Mucosa of stomach (tissue), 1 donor: ENCODE measurements around the gene TMCO2.

Experiments
- H3K27me3 ChIP-seq: one replicate; pipeline ENCODE4 v1.7.0; 2013; ENCODE audit warnings: mild to moderate bottlenecking, low read length; ENCODE audit not compliant: control insufficient read depth, insufficient read depth
- H3K36me3 ChIP-seq: one replicate; pipeline ENCODE4 v1.7.0; 2013; ENCODE audit warnings: low read length; ENCODE audit not compliant: control insufficient read depth, insufficient read depth
- H3K4me1 ChIP-seq: one replicate; pipeline ENCODE4 v1.7.0; 2013; ENCODE audit warnings: mild to moderate bottlenecking, low read length; ENCODE audit not compliant: control insufficient read depth, insufficient read depth
- H3K4me3 ChIP-seq: one replicate; pipeline ENCODE4 v1.7.0; 2013; ENCODE audit warnings: low read length
- H3K9ac ChIP-seq: one replicate; pipeline ENCODE4 v1.7.0; 2013; ENCODE audit warnings: mild to moderate bottlenecking, low read length, moderate library complexity
- H3K9me3 ChIP-seq: one replicate; pipeline ENCODE4 v1.7.0; 2013; ENCODE audit warnings: mild to moderate bottlenecking, low read length, moderate library complexity; ENCODE audit not compliant: control insufficient read depth
- donor health status: Pancreatic carcinoma.

Gene TMCO2

DNA sequence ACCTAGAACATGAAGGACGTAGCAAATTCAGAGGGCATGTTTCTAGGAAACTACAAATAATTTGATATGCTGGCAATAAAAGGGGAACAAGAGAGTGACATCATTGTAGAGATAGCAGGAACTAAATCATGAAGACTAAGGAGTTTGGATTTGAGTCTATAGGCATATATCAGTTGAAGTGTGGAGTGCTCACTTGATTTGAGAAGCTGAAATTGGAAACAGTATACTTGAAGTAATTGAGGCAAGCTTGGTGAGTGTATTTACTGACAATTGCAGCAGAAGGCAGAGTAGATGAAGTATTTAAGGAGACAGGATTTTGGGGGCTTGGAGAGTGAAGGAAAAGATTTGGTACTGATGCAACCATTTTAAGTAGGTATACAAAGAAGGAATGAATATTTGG is 6.4 kb upstream of the TMCO2 start:
- H3K4me3 ChIP-seq, result no peak overlapping the region
- no peaks in the 10 kb centered on the region for H3K27me3 ChIP-seq
- H3K9me3 ChIP-seq, result no peaks in the 10 kb centered on the region
- peaks cover 8% of the 10 kb centered on the region for H3K36me3 ChIP-seq
- no peak overlapping the region for H3K9ac ChIP-seq
- peaks cover 24% of the 10 kb centered on the region for H3K4me1 ChIP-seq

DNA sequence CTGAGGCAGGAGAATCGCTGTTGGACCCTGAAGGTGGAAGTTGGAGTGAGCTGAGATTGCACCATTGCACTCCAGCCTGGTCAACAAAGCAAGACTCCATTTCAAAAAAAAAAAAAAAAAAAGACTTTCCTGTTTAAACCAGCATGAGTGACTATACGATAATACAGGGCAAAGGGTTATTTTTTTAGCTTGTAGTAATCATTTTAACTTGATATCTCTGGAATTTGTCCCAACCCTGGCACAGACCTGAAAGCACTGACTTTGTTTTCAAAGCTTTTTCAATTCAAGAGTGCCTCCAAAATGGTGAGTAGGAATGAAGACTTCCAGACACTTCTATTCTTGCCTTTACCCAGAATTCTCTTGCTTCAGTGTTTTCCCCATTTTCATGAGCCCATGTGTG is 4.4 kb upstream of the TMCO2 start:
- no peaks in the 10 kb centered on the region for H3K27me3 ChIP-seq
- H3K9me3 ChIP-seq, result no peaks in the 10 kb centered on the region
- H3K4me1 ChIP-seq, result peaks cover 24% of the 10 kb centered on the region
- no peaks in the 10 kb centered on the region for H3K36me3 ChIP-seq
- H3K4me3 ChIP-seq, result no peak overlapping the region
- H3K9ac ChIP-seq, result no peak overlapping the region

DNA sequence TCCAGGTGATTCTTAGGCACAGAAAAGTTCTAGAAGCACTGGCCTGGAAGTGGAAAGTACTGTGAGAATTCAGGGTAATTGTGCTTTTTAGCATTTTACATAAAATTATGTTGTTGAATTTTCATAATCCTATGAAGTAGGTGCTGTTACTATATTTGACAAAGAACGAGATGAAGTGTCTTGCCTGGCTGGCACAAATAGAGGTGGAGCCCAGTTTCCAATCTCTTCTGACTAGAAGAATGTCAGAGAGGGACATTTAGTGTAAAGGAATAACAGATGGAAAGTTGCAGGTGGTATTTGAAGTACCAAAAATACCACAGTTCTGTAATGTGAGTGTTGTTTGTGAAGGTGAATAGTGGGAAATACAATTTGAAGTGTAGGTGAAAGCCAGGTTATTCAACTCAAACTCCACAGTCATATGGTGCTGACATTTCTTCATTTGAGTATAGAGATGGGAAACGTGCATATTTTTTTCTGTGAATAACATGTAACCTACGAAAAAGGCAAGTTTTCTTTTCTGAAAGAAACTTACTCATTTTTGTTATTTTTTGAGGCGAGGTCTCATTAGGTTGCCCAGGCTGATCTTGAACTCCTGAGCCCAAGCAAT is 3.5 kb upstream of the TMCO2 start:
- Histone ChIP-seq H3K9me3 (no peaks in the 10 kb centered on the region), H3K27me3 (no peaks in the 10 kb centered on the region), H3K4me3 (no peak overlapping the region), H3K4me1 (peaks cover 24% of the 10 kb centered on the region), H3K9ac (no peak overlapping the region), H3K36me3 (no peaks in the 10 kb centered on the region)

DNA sequence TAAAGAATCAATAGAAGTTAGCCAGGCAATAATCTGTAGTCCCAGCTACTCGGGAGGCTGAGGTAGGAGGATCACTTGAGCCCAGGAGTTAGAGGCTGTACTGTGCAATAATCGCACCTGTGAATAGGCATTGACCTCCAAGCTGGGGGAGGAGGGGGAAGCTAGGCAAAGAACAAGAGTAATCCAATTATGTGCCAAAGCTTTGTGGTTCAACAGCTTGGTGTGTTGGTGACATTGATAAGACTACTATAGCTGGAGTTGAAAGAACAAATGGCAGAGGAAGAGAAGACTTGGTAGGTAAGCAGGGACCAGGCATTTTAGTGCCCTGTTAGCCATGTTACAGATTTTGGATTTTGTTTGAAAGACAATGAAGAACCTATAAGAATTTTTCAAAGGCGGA is 2.1 kb upstream of the TMCO2 start:
- Histone ChIP-seq H3K9me3 (no peaks in the 10 kb centered on the region), H3K27me3 (no peaks in the 10 kb centered on the region), H3K9ac (no peak overlapping the region), H3K4me3 (no peak overlapping the region), H3K36me3 (no peaks in the 10 kb centered on the region), H3K4me1 (peaks cover 24% of the 10 kb centered on the region)

DNA sequence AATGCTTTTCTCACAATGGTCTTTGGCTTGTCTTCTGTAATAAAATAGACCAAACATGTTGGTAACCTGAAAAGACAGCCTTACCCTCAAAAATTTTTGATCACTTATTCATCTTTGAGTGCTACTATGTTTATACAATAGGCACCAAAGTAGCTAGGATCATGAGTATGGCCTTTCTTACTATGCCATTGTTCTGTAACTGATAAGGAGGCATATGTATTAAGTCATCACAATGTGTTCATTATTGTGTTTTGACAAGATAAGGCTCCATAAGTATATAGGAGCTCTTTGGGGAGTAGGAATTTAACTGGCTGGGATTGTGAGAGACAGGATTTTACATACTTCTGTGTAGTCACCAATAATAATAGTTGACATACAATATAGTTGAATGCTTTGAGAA is 675 bp downstream of the TMCO2 start:
- H3K4me1 ChIP-seq, result peaks cover 18% of the 10 kb centered on the region
- no peak overlapping the region for H3K9ac ChIP-seq
- H3K27me3 ChIP-seq, result no peaks in the 10 kb centered on the region
- no peaks in the 10 kb centered on the region for H3K36me3 ChIP-seq
- no peak overlapping the region for H3K4me3 ChIP-seq
- H3K9me3 ChIP-seq, result no peaks in the 10 kb centered on the region

DNA sequence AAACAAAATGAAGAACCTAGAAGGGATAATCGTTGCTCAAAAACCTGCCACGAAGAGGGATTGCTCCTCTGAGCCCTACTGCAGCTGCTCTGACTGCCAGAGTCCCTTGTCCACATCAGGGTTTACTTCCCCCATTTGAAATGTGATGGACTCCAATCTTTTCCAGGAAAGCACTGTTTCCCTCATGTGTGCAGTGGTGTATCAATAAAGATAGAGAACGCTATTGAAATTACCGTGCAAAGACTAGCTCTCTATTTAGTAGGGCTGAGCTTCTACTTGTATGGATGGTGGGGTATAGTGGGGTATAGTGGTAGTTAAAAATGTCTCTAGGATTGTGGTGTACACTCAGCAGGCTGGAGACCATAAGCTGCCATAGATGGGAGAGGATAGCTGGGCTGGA is 3.7 kb downstream of the TMCO2 start:
- H3K4me3 ChIP-seq, result no peak overlapping the region

DNA sequence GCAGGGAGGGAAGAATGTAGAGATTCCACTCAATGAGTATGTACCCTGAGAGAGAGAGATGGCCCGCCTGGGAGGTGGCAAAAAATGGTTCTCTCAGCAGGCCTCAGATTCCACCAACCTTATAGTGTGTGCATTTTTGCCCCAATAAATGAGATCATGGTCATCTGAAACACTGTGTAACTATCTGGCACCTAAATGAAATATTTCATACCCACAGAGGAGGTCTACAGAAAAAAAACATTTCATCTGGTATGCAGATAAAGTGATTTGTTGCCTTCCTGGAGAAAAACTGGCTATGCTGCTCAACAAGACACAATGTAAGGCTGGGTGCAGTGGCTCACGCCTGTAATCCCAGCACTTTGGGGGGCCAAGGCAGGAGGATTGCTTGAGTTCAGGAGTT is 4.9 kb downstream of the TMCO2 start:
- H3K9ac ChIP-seq, result no peak overlapping the region
- H3K9me3 ChIP-seq, result no peaks in the 10 kb centered on the region
- no peaks in the 10 kb centered on the region for H3K36me3 ChIP-seq
- no peaks in the 10 kb centered on the region for H3K27me3 ChIP-seq
- no peak overlapping the region for H3K4me3 ChIP-seq
- H3K4me1 ChIP-seq, result no peaks in the 10 kb centered on the region

More for the DNA sequence above, 3.7 kb downstream of the TMCO2 start:
- H3K4me1 ChIP-seq, result no peaks in the 10 kb centered on the region
- H3K36me3 ChIP-seq, result no peaks in the 10 kb centered on the region
- H3K9ac ChIP-seq, result no peak overlapping the region
- no peaks in the 10 kb centered on the region for H3K9me3 ChIP-seq
- H3K27me3 ChIP-seq, result no peaks in the 10 kb centered on the region

DNA sequence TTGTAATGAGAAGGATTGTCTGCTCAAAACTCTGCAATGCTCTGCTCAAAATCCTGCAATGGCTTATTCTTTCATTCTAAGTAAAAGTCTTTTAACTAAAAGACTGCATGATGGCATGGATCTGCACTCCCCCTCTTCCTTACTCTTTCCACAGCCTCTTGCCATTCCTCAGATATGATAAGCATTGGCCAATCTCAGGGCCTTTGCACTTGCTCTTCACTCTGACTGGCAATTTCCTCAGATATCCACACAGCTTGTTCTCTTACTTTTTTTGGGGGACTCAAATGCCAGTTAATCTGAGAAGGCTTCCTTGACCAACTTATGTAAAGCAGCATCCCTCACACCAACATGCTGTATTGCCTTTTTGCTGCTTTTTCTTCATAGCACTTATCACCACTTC is 7.5 kb downstream of the TMCO2 start:
- Histone ChIP-seq H3K9ac (no peak overlapping the region), H3K36me3 (no peaks in the 10 kb centered on the region), H3K4me3 (no peak overlapping the region), H3K4me1 (no peaks in the 10 kb centered on the region), H3K9me3 (no peaks in the 10 kb centered on the region), H3K27me3 (no peaks in the 10 kb centered on the region)

DNA sequence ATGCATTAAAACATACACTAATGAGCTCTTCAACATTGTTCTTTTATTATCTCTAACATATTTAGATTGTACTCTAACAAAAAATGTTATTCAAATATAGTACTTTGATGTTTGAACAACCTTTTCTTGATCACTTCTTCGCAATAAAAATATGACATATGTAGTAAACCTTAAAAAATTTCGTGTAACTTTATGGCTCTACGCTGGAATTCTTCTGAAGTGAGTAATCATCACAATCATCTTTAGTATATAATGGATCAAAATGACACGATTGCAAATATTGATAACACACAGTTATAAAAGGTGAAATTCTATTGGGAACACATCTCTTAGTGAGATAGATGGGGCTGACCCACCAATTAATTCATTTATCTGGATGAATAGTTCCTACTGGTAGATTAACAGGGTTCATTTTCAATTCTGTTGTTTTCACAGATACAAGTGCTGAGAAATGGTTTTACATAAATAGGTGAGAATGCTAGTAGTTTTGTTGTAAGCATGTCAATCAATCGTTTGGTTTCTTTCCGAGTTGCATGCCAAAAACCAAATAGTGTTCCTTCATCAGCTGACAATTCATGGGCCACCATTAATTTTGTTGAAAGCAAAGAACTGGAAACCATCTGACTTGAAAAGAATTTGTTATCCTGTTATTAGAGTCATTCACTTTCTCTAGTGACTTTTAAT is 8.8 kb downstream of the TMCO2 start:
- no peaks in the 10 kb centered on the region for H3K36me3 ChIP-seq
- H3K4me1 ChIP-seq, result no peaks in the 10 kb centered on the region
- no peaks in the 10 kb centered on the region for H3K27me3 ChIP-seq
- H3K9ac ChIP-seq, result peak overlapping the region; percentile 99
- H3K4me3 ChIP-seq, result peak overlapping the region; percentile 78
- no peaks in the 10 kb centered on the region for H3K9me3 ChIP-seq

DNA sequence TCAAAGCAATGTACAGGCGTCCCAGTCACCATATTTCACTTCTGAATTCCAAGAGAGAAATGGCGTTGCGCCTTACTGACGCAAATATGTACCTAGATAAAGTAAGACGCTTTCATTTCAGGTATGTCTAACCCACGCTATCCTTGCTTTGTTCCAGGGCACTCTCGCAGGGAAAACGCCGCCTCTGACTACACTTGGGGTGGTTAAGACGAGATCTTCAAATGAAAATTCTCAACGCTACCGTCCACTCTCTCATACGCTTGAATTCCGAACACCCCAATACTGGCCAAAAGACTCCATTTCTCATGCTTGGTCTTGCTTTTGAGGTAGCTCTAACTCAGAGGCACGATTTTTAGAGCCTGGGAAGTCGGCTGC is 9.6 kb downstream of the TMCO2 start:
- Histone ChIP-seq H3K4me1 (no peaks in the 10 kb centered on the region), H3K9me3 (no peaks in the 10 kb centered on the region)

DNA sequence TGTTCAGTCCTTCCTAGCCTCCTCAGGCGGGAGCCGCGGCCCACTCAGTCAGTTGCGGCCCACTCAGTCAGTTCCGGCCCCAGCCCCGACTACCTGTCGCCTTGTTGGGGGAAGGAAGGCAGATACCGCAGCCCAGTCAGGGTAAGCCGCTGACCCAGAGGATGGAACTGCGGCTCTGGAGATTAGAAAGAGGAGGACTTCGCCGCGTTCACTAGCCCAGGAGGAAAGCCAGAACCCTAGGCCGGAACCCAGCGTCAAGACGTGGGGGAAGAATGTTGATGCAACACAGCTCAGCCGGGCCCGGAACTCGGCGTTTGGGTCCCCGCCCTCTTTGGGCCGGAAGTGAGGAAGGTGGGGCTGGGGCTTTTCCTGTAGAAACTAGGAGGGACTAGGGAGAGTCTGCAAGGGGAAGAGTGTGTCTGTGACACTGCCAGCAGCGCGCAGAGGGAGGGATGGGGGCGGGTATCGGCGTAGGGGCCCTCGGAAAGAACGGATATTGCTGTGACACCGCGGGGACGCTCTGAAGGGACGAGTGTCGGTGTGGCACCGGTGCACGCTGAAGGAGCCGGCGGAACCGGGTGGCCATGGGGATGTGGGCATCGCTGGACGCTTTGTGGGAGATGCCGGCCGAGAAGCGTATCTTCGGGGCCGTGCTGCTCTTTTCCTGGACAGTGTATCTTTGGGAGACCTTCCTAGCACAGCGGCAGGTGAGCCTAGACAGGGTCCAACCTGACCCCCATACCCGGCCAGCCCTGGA is 10.1 kb downstream of the TMCO2 start, which contains the start of gene ZMPSTE24:
Gene ZMPSTE24, plus strand, starts transcription at position 549 of the 757 bp plus-strand sequence. Its CDS starts 36 bp downstream, at position 585.
- Histone ChIP-seq H3K27me3 (no peaks in the 10 kb centered on the region), H3K9me3 (no peaks in the 10 kb centered on the region), H3K4me3 (peak within 1 kb of the TSS; percentile 78), H3K36me3 (no peaks in the 10 kb centered on the region), H3K4me1 (no peaks in the 10 kb centered on the region), H3K9ac (peak within 1 kb of the TSS; percentile 99)

More for the DNA sequence above, 9.6 kb downstream of the TMCO2 start:
- Histone ChIP-seq H3K27me3 (no peaks in the 10 kb centered on the region), H3K36me3 (no peaks in the 10 kb centered on the region), H3K4me3 (peak overlapping the region; percentile 78), H3K9ac (peak overlapping the region; percentile 99)

DNA sequence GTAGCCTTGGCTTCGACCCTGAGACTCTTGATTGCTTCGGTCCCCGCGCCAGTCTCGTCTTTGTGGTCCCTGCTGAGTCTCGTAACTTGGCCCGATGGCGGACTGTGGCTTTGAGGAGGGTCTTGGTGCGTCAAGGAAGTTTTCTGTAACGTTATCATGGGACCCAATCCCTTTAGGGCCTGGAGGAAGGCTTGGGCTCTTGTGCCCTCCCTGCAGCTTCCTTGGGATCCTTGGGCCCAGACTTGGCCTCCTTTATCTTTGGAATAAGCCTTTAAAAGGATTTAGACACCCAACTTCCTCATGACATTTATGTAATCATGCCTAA is 10.7 kb downstream of the TMCO2 start:
- H3K9ac ChIP-seq, result peak overlapping the region; percentile 99
- H3K36me3 ChIP-seq, result no peaks in the 10 kb centered on the region
- no peaks in the 10 kb centered on the region for H3K27me3 ChIP-seq
- no peaks in the 10 kb centered on the region for H3K4me1 ChIP-seq
- H3K9me3 ChIP-seq, result no peaks in the 10 kb centered on the region
- peak overlapping the region; percentile 78 for H3K4me3 ChIP-seq
